ENCODE measurements around the gene AKAP13.

DNA sequence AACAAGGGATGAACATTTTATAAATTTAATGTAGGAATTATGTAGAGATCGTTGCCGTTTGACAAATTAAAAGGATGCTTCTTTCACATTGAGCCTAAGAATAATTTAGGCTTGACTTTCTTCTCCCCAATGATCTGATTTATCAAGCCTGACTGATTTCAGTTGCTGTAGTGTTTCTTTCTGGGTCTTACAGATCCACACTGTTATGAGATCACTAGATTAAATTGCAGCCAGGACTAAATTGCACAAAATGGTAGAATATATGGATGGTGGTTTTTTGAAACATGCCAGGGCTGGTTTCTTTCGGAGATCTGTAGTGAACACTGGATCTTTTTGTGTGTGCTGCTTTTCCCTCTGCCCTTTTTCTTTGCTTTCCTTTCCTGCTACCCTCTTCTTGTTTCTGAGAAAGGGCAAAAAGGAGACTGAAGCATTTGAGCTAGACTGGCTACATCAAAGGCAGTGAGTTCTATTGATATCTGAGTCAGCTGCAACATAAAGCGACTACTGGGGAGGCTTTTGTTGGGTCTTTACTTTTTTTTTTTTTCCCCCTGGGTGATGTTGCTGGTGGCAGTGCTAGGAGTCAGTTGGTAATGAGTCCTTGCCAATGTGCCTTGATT is 83.0 kb downstream of the AKAP13 start:
- TF ChIP-seq, protein P1, sequence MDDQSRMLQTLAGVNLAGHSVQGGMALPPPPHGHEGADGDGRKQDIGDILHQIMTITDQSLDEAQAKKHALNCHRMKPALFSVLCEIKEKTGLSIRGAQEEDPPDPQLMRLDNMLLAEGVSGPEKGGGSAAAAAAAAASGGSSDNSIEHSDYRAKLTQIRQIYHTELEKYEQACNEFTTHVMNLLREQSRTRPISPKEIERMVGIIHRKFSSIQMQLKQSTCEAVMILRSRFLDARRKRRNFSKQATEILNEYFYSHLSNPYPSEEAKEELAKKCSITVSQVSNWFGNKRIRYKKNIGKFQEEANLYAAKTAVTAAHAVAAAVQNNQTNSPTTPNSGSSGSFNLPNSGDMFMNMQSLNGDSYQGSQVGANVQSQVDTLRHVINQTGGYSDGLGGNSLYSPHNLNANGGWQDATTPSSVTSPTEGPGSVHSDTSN (CRISPR knock-in tag; IDR thresholded peaks at IDR 0.05), result no peak
- TF ChIP-seq, protein P2, sequence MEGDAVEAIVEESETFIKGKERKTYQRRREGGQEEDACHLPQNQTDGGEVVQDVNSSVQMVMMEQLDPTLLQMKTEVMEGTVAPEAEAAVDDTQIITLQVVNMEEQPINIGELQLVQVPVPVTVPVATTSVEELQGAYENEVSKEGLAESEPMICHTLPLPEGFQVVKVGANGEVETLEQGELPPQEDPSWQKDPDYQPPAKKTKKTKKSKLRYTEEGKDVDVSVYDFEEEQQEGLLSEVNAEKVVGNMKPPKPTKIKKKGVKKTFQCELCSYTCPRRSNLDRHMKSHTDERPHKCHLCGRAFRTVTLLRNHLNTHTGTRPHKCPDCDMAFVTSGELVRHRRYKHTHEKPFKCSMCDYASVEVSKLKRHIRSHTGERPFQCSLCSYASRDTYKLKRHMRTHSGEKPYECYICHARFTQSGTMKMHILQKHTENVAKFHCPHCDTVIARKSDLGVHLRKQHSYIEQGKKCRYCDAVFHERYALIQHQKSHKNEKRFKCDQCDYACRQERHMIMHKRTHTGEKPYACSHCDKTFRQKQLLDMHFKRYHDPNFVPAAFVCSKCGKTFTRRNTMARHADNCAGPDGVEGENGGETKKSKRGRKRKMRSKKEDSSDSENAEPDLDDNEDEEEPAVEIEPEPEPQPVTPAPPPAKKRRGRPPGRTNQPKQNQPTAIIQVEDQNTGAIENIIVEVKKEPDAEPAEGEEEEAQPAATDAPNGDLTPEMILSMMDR (tag by site-specific recombination; IDR thresholded peaks at IDR 0.05), result no peak
- no peak for TF ChIP-seq ZNF274 (IDR thresholded peaks at IDR 0.05; ENCODE audit: low read length)
- no peak for TF ChIP-seq ZNF274 (tag by site-specific recombination; IDR thresholded peaks at IDR 0.05; ENCODE audit: borderline replicate concordance)
- TF ChIP-seq, protein P3, sequence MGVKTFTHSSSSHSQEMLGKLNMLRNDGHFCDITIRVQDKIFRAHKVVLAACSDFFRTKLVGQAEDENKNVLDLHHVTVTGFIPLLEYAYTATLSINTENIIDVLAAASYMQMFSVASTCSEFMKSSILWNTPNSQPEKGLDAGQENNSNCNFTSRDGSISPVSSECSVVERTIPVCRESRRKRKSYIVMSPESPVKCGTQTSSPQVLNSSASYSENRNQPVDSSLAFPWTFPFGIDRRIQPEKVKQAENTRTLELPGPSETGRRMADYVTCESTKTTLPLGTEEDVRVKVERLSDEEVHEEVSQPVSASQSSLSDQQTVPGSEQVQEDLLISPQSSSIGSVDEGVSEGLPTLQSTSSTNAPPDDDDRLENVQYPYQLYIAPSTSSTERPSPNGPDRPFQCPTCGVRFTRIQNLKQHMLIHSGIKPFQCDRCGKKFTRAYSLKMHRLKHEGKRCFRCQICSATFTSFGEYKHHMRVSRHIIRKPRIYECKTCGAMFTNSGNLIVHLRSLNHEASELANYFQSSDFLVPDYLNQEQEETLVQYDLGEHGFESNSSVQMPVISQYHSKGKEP (tag by site-specific recombination; IDR thresholded peaks at IDR 0.05), result no peak
- no peak for TF ChIP-seq ZNF600 (tag by site-specific recombination; IDR thresholded peaks at IDR 0.05)
- TF ChIP-seq, protein P4, sequence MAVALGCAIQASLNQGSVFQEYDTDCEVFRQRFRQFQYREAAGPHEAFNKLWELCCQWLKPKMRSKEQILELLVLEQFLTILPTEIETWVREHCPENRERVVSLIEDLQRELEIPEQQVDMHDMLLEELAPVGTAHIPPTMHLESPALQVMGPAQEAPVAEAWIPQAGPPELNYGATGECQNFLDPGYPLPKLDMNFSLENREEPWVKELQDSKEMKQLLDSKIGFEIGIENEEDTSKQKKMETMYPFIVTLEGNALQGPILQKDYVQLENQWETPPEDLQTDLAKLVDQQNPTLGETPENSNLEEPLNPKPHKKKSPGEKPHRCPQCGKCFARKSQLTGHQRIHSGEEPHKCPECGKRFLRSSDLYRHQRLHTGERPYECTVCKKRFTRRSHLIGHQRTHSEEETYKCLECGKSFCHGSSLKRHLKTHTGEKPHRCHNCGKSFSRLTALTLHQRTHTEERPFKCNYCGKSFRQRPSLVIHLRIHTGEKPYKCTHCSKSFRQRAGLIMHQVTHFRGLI (tag by site-specific recombination; IDR thresholded peaks at IDR 0.05), result no peak
- no peak for TF ChIP-seq ZBTB7A (tag by site-specific recombination; IDR thresholded peaks at IDR 0.05; ENCODE audit: low read depth)
- TF ChIP-seq ZBTB48 (tag by site-specific recombination; IDR thresholded peaks at IDR 0.05), result no peak
- TF ChIP-seq ZBTB17 (tag by site-specific recombination; IDR thresholded peaks at IDR 0.05), result peak; percentile 28; the same call in 1 of the 2 replicates
- TF ChIP-seq ZNF76 (tag by site-specific recombination; IDR thresholded peaks at IDR 0.05; ENCODE audit: borderline replicate concordance, low read depth), result no peak
- no peak for TF ChIP-seq MEIS1 (CRISPR knock-in tag; IDR thresholded peaks at IDR 0.05; ENCODE audit: borderline replicate concordance)

Data from HEK293 (cell line).